Right lobe of liver (tissue), 4 donors: Measurements from ENCODE around the gene RASAL2.

Experiments used
- CTCF ChIP-seq, 4 donors: fragments of 200-600 bp in 3 of 4; fragments of 450-650 bp in 1 of 4; IDR thresholded peaks; one replicate each; pipeline versions ENCODE4 v1.5.1 to v1.8.0; 2016 to 2022; ENCODE audit warnings: antibody characterized with exemption in 4 of 4, mild to moderate bottlenecking in 2 of 4
- POLR2A ChIP-seq: fragments of 450-650 bp; IDR thresholded peaks from one replicate; pipeline ENCODE4 v1.6.1; 2017; ENCODE audit warnings: antibody characterized with exemption, mild to moderate bottlenecking
- donor health status: DM: no; HTN: no; CAD: no.
- donor health status: DM: no; HTN: no; CAD: no.
- donor health status: DM: no; HTN: yes; CAD: no.

GRCh38 chr1:178072326-178072725 lies 21.6 kb upstream of the RASAL2 start:
- TF ChIP-seq POLR2A (no peak), CTCF (IDR thresholded peaks at IDR 0.05) (no peak)
